OCI-LY3 (cell line): ENCODE data around the gene PPP1R1C.

Experiments
- EZH2phosphoT487 ChIP-seq: fragments of 200-600 bp; shearing (Covaris generic); IDR thresholded peaks from 2 replicates; pipeline ENCODE4 v1.6.1; 2018; ENCODE audit warnings: antibody characterized with exemption, mixed run types, low read depth
- TF ChIP-seq, protein P1 (sequence below): fragments of 200-600, 300-600 bp; sonication (generic); IDR thresholded peaks from 2 replicates; pipeline ENCODE4 v1.5.1; 2014; ENCODE audit warnings: antibody characterized with exemption, low read length, low read depth

DNA sequence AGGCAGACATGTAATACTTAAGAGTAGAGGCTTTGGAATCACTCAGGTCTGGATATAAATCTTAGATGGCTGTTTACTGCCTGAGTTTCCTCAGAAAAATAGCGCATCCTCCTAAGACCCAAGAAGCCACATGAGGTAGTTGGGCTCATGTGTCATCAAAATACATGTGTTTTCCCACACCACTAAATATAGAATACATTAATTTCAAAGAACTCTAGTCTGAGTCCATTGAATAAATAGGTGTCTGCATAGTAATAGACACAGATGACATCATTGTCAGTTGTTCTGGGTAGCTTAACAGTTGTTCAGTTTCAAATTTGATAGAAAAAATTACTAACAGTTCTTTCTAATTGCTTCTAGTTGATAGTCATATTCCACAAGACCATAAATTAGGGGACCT is 9.6 kb downstream of the PPP1R1C start:
- TF ChIP-seq, protein P1, sequence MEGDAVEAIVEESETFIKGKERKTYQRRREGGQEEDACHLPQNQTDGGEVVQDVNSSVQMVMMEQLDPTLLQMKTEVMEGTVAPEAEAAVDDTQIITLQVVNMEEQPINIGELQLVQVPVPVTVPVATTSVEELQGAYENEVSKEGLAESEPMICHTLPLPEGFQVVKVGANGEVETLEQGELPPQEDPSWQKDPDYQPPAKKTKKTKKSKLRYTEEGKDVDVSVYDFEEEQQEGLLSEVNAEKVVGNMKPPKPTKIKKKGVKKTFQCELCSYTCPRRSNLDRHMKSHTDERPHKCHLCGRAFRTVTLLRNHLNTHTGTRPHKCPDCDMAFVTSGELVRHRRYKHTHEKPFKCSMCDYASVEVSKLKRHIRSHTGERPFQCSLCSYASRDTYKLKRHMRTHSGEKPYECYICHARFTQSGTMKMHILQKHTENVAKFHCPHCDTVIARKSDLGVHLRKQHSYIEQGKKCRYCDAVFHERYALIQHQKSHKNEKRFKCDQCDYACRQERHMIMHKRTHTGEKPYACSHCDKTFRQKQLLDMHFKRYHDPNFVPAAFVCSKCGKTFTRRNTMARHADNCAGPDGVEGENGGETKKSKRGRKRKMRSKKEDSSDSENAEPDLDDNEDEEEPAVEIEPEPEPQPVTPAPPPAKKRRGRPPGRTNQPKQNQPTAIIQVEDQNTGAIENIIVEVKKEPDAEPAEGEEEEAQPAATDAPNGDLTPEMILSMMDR = no peak
- TF ChIP-seq EZH2phosphoT487 = no peak
